ENCODE measurements around the gene EPS15.

GRCh38 chr1:51351907-51352306, 167.2 kb downstream of the EPS15 start:
- TF ChIP-seq, protein P1, sequence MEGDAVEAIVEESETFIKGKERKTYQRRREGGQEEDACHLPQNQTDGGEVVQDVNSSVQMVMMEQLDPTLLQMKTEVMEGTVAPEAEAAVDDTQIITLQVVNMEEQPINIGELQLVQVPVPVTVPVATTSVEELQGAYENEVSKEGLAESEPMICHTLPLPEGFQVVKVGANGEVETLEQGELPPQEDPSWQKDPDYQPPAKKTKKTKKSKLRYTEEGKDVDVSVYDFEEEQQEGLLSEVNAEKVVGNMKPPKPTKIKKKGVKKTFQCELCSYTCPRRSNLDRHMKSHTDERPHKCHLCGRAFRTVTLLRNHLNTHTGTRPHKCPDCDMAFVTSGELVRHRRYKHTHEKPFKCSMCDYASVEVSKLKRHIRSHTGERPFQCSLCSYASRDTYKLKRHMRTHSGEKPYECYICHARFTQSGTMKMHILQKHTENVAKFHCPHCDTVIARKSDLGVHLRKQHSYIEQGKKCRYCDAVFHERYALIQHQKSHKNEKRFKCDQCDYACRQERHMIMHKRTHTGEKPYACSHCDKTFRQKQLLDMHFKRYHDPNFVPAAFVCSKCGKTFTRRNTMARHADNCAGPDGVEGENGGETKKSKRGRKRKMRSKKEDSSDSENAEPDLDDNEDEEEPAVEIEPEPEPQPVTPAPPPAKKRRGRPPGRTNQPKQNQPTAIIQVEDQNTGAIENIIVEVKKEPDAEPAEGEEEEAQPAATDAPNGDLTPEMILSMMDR (IDR thresholded peaks at IDR 0.05) = no peak
- no peak for TF ChIP-seq POLR2AphosphoS5 (IDR thresholded peaks at IDR 0.05)
- no peak for TF ChIP-seq POLR2A (IDR thresholded peaks at IDR 0.05)
- TF ChIP-seq EP300 (IDR thresholded peaks at IDR 0.05) = no peak
